Type B pancreatic cell (in vitro differentiated cells): ENCODE results near the gene SMYD3. TPM values are rescaled to one million over a fixed set of nuclear protein-coding genes. Genes with fewer than 3 reads are reported as not detected.

Experiments
- DNase-seq: peaks from one replicate; pipeline ENCODE4 v3.0.0; 2021; ENCODE audit warnings: mixed read lengths; ENCODE audit not compliant: unreplicated experiment; ENCODE audit errors: extremely low spot score
- H3K27ac Mint-ChIP-seq: 2 replicates; pipeline ENCODE4 v1.8.0; 2021; ENCODE audit warnings: mild to moderate bottlenecking, mixed read lengths
- H3K27me3 Mint-ChIP-seq: 2 replicates; pipeline ENCODE4 v1.8.0; 2021; ENCODE audit warnings: mixed read lengths
- H3K36me3 Mint-ChIP-seq: 2 replicates; pipeline ENCODE4 v1.8.0; 2021; ENCODE audit warnings: mixed read lengths
- H3K4me1 Mint-ChIP-seq: one replicate; pipeline ENCODE4 v1.8.0; 2021; ENCODE audit warnings: mixed read lengths; ENCODE audit not compliant: unreplicated experiment
- H3K4me3 Mint-ChIP-seq: 2 replicates; pipeline ENCODE4 v1.8.0; 2021; ENCODE audit warnings: mild to moderate bottlenecking, mixed read lengths
- H3K9me3 Mint-ChIP-seq: 2 replicates; pipeline ENCODE4 v1.8.0; 2021; ENCODE audit warnings: mixed read lengths
- CTCF ChIP-seq: fragments of 200-600 bp; sonication (generic); conservative IDR thresholded peaks from 2 replicates; pipeline ENCODE4 v1.5.0; 2021; ENCODE audit warnings: antibody characterized with exemption, mild to moderate bottlenecking
- total RNA-seq: library from RNA; stranded (reverse); gene quantifications from 2 replicates; pipeline ENCODE4 v1.2.1, GENCODE V29; 2021; ENCODE audit warnings: low replicate concordance

SMYD3 gene
- total RNA-seq, 1 donor from 2014 or later: 19.4 TPM

- Mint-ChIP-seq H3K36me3 (peaks cover 3% of the 10 kb centered on the region), H3K4me3 (no peak overlapping the region), H3K27ac (no peak overlapping the region), H3K27me3 (peaks cover 7% of the 10 kb centered on the region), H3K9me3 (no peaks in the 10 kb centered on the region), H3K4me1 (peaks cover 9% of the 10 kb centered on the region)
- no peak for DNase-seq
- no peak for TF ChIP-seq CTCF
These were observed 569.6 kb downstream of the SMYD3 start for GRCh38 chr1:245937316-245938045.

- Mint-ChIP-seq H3K27ac (no peak overlapping the region), H3K27me3 (peaks cover 3% of the 10 kb centered on the region), H3K4me1 (peaks cover 9% of the 10 kb centered on the region), H3K36me3 (peaks cover 3% of the 10 kb centered on the region), H3K9me3 (no peaks in the 10 kb centered on the region), H3K4me3 (no peak overlapping the region)
- DNase-seq: no peak
- TF ChIP-seq CTCF: no peak
These were observed 572.7 kb downstream of the SMYD3 start for GRCh38 chr1:245934409-245934808.

GRCh38 chr1:245933431-245934045 is 573.5 kb downstream of the SMYD3 start:
- H3K27ac Mint-ChIP-seq: no peak overlapping the region

GRCh38 chr1:245932302-245932972 is 574.6 kb downstream of the SMYD3 start:
- no peak for TF ChIP-seq CTCF
- Mint-ChIP-seq H3K4me1 (peaks cover 4% of the 10 kb centered on the region), H3K4me3 (no peak overlapping the region), H3K9me3 (no peaks in the 10 kb centered on the region), H3K27ac (no peak overlapping the region), H3K36me3 (peaks cover 3% of the 10 kb centered on the region), H3K27me3 (peaks cover 3% of the 10 kb centered on the region)
- no peak for DNase-seq

More at GRCh38 chr1:245933431-245934045, 573.5 kb downstream of the SMYD3 start:
- no peaks in the 10 kb centered on the region for H3K9me3 Mint-ChIP-seq
- H3K27me3 Mint-ChIP-seq: peaks cover 3% of the 10 kb centered on the region
- TF ChIP-seq CTCF: no peak
- no peak overlapping the region for H3K4me3 Mint-ChIP-seq
- peaks cover 3% of the 10 kb centered on the region for H3K36me3 Mint-ChIP-seq
- H3K4me1 Mint-ChIP-seq: peaks cover 8% of the 10 kb centered on the region
- no peak for DNase-seq

- no peaks in the 10 kb centered on the region for H3K9me3 Mint-ChIP-seq
- no peak overlapping the region for H3K4me3 Mint-ChIP-seq
- DNase-seq: no peak
- H3K27ac Mint-ChIP-seq: no peak overlapping the region
- peaks cover 3% of the 10 kb centered on the region for H3K36me3 Mint-ChIP-seq
- H3K27me3 Mint-ChIP-seq: peaks cover 3% of the 10 kb centered on the region
- H3K4me1 Mint-ChIP-seq: peaks cover 6% of the 10 kb centered on the region
- TF ChIP-seq CTCF: no peak
These were observed 575.6 kb downstream of the SMYD3 start for GRCh38 chr1:245931450-245931849.
